GM19463 (cell line): ENCODE data around the gene TMEM200B.
"Not testable (repeated sequence)": the region's sequence is repeated elsewhere in the genome, so short reads cannot be mapped to it uniquely, and the experiment has no call there.

Source experiments
- ATAC-seq: cut with Tn5 transposase; IDR thresholded peaks from one replicate; pipeline ENCODE4 v1.9.1; 2021; ENCODE audit warnings: mild to moderate bottlenecking, moderate library complexity; ENCODE audit not compliant: unreplicated experiment

TMEM200B gene

DNA sequence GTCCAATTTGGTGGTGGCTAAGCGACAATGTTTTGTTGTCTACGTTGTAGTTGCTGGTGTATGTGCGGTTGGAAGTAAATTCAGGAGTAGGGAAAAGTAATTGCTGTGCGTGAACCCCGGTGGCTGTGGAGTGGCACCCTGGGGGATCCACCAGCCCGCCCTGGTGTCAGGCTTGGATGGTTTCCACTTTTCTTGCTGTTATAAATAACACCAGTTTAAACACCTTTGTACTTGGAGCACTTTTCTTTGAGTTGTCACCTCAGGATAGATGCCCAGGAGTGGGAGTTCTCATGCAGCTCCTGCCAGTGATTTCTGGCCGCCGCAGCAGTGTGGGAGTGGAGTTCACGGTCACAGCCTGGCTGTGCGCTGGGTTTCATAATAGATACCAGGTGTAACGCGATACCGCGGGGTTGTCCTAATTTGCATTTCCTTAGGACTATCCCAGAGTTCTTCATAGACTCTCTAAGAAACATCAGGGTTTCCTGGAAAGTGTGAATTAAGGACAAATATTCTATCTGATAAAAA lies 12.8 kb upstream of the TMEM200B start:
- no peak for ATAC-seq

- no peak for ATAC-seq
Observed at GRCh38 chr1:29134695-29135028, 11.0 kb upstream of the TMEM200B start.

DNA sequence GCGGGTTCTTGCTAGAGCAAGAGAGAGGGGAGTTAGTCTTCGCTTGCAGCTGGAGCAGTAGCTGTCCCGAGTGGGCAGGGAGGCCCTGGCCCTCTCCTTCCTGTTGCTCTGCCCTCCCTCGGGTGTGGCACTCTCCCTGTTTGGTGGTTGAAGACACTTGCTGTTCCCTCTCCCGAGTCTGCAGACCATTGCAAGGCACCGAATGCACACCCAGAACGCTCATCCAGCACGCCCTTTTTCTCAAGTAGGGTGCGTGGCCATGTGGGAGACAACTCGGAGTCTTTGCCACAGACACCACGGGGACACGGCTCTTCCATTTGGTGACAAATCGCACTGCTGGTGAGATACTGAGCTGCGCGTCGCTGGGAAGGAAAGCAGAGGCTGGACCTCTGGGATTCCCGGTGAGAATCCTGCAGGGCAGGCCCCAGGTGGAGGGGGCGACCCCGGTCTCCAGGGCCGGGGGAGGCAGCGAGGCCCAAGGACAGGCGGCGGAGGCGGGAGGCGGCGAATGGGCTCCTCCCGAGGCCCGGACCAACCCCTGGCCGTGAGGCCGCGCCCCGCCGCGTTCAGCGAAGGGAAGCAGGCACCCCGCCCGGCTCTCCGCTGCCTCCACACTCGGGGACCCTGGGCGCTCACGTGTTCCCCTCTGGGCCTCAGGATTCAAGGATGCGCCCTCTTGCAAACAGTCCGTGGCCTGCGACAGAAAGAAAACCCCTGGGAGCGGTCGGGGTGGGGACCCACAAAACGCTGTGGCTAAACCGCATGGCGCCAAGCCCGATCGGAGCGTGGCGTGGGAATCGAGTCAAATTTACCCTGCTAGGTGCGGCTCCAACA lies 10.4 kb upstream of the TMEM200B start:
- ATAC-seq: no peak

- ATAC-seq: not testable (repeated sequence)
Observed at GRCh38 chr1:29131056-29131455, 7.4 kb upstream of the TMEM200B start.

- ATAC-seq: no peak
Observed at GRCh38 chr1:29129916-29130315, 6.2 kb upstream of the TMEM200B start.

- ATAC-seq: no peak
Observed at GRCh38 chr1:29128739-29129138, 5.0 kb upstream of the TMEM200B start.

DNA sequence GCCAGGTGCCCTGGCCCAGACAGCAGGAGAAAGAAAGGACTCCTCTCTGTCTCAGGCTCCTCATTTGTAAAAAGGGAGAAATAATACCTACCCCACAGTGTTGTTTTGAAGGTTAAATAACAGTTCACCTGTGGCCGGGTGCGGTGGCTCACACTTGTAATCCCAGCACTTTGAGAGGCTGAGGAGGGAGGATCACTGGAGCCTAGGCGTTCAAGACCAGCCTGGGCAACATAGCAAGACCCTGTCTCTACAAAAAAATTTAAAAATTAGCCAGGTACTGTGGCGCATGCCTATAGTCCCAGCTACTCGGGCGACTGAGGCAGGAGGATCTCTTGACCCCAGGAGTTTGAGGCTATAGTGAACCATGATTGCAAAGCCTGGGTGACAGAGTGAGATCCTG lies 2.5 kb upstream of the TMEM200B start:
- ATAC-seq: no peak

DNA sequence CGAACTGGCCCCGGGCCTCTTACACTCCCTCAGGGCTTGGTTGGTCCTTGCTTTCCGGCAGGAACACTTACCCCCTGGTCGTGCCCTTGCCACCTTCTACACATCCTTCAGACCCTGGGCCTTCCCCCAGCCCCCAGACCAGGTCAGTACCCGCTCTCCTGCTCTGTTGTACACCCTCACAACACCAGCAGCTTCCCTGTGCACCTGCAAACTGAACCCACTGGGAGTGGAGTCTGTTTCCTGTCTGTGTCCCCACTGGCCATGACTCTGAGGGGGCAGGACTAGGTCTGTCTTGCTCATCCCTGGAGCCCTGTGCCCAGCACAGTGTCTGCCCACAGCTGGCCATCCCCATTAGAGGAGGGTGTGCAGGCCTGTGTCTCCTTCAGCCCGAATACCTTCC lies 2.1 kb upstream of the TMEM200B start:
- ATAC-seq: no peak

DNA sequence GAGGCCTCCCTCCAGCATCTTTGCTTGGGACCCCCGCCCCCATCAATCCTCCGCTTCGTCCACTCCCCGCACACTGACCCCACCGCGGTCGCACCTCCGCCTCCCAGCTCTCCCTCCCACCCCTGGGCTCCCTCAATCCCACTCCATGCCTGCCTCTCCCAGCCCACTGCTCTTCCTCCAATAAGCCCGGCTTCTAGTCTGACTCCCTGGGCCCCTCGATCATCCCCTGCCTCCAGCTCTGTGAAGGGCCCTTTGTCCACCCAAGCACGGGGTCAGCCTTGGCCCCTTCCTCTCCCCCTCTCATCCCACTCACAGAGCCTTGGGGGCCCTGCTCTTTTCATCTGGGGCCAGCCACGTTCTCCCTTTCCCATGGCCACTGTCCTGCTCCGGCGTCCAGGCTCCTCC lies 1.5 kb upstream of the TMEM200B start:
- no peak for ATAC-seq

GRCh38 chr1:29124366-29125236 lies 898 bp upstream of the TMEM200B start:
- no peak for ATAC-seq

GRCh38 chr1:29123053-29123886 lies 433 bp downstream of the TMEM200B start:
- ATAC-seq: no peak

DNA sequence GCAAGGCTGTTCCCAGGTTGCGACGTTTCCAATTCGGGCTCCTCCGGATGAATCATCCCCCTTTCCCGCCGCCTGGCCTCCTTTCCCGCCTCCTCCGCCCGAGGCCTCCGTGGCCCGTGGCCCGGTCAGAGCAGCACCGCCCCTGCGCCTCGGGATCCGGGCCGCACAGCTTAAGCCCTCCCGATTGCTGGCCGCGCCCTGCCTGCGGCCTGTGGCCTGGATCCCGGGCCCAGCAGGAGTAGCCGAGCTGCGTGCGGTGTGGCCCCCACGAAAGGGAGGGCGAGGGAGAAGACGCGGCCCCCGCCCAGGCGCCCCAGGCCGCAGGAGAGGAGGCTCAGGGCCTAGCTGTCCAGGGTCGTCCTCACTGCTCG lies 1.0 kb downstream of the TMEM200B start:
- ATAC-seq: no peak

DNA sequence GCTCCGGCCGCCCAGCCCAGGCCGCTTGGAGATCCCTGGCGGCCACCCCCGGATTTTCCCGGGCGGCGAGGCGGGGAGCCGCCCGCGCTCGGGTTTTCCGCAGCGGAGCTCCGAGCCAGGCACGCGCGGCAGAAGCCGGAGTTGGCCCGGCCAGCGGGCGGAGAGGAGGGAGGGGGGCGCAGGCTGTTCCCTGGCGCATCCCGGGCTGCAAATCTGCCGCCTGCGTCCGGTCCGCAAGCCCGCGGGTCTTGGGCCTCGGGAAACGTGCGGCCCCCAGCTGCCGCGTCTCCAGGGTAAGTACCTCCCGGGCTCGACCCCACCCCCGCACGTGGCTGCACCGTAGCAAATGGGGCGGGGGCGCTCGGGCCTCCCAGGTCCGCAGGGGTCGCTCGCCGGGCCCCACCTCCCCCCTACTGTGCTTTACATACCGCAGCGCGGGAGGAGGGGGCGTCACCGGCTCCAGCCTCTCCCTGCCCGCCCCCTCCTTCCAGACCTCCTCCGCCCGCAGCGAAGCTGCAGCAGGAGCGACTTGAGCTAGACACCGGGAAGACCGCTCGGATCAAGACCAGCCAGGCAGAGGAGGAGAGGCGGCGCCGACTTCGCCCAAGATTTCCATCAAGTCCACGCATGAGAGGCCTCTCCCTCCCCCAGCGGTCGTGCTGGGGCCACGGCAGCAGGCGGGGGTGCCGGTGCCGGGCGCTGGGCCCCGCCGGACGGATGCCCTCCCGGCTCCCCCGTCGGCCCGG lies 1.6 kb downstream of the TMEM200B start:
- no peak for ATAC-seq

DNA sequence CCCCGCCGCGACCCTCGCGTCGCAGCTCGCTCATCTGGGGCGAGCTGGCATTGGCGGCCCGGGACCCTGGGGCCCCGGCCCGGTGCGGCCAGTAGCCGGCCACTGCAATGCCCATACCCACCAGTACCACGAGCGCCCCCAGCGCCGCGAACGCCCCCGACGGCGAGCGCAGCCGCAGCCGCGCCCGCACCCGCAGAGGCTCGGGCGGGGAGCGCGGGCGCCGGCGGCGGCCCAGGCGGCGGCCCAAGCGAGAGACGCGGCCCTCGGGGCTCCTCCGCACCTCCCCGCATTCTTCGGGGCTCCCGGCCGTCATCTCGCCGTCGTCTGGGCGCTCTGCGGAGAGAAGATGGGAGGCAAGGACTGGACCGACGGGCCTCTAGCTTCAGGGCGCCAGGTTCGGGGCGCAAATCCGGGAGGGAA lies 2.2 kb downstream of the TMEM200B start:
- ATAC-seq: no peak

DNA sequence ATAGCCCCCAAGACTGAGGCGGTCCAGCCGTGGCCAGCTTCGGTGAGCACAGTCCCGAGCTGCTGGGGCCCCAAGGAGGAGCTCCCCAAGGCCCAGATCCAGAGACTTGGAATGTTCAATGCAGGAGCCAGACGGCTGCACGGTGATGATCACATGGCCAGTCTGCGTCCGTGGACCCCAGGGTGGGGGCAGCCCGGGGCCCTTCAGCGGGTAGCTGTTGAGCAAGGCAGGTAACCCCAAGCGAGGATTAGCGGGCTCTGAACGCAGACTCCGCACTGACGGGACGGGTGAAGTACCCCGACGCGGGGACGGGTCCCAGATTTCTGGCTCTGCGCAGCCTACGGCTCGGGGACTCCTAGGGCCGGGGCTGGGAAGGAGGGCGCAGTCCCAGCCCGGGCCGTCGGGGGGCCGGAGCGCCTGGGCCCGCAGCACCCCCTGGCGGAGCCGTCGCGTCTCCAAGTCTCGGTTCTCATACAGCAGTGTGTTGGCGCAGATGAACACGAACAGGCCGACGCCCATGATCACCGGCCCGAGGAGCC lies 2.7 kb downstream of the TMEM200B start:
- ATAC-seq: no peak

- no peak for ATAC-seq
Observed at GRCh38 chr1:29120367-29120766, 3.3 kb downstream of the TMEM200B start.

DNA sequence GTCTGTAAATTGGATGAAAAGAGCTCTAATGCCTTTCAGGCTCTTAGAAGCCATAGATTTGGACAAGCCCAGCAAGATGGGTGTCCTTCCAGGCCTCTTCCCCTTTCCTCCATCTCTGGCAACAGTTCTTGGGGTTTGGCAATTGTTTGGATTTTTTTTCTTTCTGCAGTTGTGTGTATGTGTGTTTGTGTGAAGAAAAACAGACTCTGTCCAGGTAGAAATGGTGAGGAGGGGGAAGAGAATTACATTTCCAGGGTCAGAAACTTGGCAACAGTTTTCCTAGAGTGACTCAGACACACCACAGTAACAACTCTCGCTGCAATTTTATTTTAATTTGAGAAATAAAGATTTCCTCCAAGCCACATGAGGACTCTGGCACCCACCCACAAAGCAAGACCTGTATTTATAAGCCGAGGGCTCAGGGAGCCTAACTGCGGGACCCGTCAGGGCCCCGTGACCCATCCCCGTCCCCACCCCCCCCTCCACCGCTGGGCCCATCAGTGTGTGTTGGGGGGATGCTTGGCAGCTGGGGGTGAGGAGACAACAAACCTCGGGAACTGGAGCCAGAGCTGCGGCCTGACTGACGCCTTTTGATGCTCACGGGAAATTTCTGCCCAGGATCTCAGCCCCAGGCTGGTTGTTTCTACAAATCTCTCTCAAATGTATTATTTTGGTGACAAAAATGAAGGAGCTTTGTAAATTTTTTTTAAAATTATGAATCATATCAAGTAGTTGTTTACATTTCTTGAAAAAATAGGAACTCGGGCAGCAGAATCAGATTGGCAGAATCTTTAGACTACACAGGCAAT lies 4.4 kb downstream of the TMEM200B start:
- no peak for ATAC-seq

DNA sequence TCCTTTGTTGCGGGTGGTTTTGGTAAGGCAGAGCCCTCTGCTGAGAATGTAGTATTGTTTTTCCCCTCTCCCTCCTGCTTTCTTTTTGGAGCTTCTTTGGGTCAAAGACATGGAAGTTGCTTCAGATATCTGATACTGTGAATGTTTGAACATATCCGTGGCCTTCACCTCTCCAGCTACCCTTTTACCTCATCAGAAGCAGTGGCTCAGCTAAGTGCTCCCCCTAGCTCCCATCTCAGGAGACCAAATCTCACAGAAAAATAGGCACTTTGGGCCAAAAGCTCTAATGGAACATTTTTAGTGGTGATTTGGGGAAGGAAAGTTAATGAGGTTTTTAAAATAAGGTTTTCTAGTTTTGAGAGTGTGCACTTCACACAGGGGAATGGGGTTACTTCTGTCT lies 6.3 kb downstream of the TMEM200B start:
- no peak for ATAC-seq

DNA sequence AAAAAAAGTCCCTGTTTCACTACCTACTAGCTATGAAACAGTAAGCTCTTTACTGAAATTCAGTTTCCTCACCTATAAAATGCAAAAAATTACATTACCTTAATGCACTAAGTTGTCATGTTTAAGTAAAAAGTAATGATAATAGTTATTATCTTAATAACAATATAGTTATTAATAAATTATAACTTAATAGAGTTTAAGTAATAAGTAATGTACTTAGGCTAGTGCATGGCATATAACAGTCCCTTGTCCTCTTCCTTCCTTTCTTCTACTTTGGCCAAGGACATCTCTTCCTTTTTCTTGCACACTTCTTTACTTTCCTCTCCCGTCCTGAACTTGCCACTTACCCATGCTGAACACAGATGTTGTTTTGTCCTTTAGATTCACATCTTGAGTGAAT lies 9.0 kb downstream of the TMEM200B start:
- no peak for ATAC-seq
